A549 (cell line): ENCODE measurements around the gene CHST11.

Source experiments
- NR3C1 ChIP-seq: fragments of >200 bp; sonication (Bioruptor Twin); formaldehyde crosslinking; IDR thresholded peaks from 3 replicates; pipeline ENCODE4 v1.6.1; 2017
- POLR2A ChIP-seq: IDR thresholded peaks from 2 replicates; pipeline ENCODE4 v1.6.1; 2012; ENCODE audit warnings: mild to moderate bottlenecking, low read length
- RNF2 ChIP-seq: fragments of 200-600 bp; sonication (generic); IDR thresholded peaks from 2 replicates; pipeline ENCODE4 v1.6.1; 2016; ENCODE audit warnings: low read depth, mild to moderate bottlenecking, antibody characterized with exemption, moderate library complexity, borderline replicate concordance
- ZC3H11A ChIP-seq: fragments of 450-650 bp; IDR thresholded peaks from 2 replicates; pipeline ENCODE4 v1.6.1; 2014; ENCODE audit warnings: antibody characterized with exemption, mild to moderate bottlenecking
- TF ChIP-seq, protein P1 (sequence below): fragments of >200 bp; sonication (Bioruptor Twin); formaldehyde crosslinking; IDR thresholded peaks from 3 replicates; pipeline ENCODE4 v1.5.1; 2016

DNA sequence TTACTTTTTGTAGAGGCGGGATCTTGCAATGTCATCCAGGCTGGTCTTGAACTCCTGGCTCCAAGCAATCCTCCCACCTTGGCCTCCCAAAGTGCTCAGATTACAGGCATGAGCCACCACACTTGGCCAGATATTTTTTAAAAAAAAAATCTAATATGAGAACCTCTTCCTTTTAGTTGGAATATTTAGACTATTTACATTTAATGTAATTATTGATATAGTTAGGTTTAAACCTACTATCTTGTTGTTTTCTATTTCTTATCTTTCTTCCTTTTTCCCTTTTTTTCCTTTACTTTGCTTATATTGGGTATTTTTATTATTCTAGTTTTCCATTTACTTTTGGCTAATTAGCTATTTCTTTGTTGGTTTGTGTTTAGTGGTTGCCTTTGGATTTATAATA, 315.6 kb downstream of the CHST11 start:
- TF ChIP-seq, protein P1, sequence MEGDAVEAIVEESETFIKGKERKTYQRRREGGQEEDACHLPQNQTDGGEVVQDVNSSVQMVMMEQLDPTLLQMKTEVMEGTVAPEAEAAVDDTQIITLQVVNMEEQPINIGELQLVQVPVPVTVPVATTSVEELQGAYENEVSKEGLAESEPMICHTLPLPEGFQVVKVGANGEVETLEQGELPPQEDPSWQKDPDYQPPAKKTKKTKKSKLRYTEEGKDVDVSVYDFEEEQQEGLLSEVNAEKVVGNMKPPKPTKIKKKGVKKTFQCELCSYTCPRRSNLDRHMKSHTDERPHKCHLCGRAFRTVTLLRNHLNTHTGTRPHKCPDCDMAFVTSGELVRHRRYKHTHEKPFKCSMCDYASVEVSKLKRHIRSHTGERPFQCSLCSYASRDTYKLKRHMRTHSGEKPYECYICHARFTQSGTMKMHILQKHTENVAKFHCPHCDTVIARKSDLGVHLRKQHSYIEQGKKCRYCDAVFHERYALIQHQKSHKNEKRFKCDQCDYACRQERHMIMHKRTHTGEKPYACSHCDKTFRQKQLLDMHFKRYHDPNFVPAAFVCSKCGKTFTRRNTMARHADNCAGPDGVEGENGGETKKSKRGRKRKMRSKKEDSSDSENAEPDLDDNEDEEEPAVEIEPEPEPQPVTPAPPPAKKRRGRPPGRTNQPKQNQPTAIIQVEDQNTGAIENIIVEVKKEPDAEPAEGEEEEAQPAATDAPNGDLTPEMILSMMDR = no peak
- TF ChIP-seq ZC3H11A (no peak), RNF2 (no peak), POLR2A (no peak), NR3C1 (no peak)
